ENCODE data around the gene BUB1B. TPM values are rescaled to one million over a fixed set of nuclear protein-coding genes. Genes with fewer than 3 reads are reported as not detected.
A peak's percentile ranks its signal among the peaks of the same experiment; 100 is the strongest.
"Not testable (repeated sequence)": the region's sequence is repeated elsewhere in the genome, so short reads cannot be mapped to it uniquely, and the experiment has no call there.

The BUB1B gene
- polyA plus RNA-seq, 1 donor (not counting 4 experiments of a cell fraction or from before 2014, with no cell fraction given): 19.7 TPM

GRCh38 chr15:40121911-40122638, 38.8 kb upstream of the BUB1B start:
- FAIRE-seq: no peak
- no peaks in the 10 kb centered on the region for H3K36me3 ChIP-seq (ENCODE audit: control insufficient read depth in 2 of 2, extremely low read depth in 1 of 2, insufficient read depth in 2 of 2, low read length in 2 of 2)
- no peak overlapping the region for H3K4me2 ChIP-seq (ENCODE audit: control insufficient read depth, extremely low read depth, insufficient read depth, low read depth, low read length)
- H3K27ac ChIP-seq (ENCODE audit: control insufficient read depth, insufficient read depth, low read length): no peak overlapping the region
- H3K27me3 ChIP-seq (ENCODE audit: control insufficient read depth, extremely low read depth, insufficient read depth, low read length): no peaks in the 10 kb centered on the region
- H3K4me3 ChIP-seq (ENCODE audit: control insufficient read depth in 2 of 3, extremely low read depth in 1 of 3, insufficient read depth in 2 of 3, low read depth in 1 of 3, low read length in 3 of 3): no peak overlapping the region
- H3K9me1 ChIP-seq (ENCODE audit: control insufficient read depth, extremely low read depth, insufficient read depth, low read length): no peaks in the 10 kb centered on the region
- no peaks in the 10 kb centered on the region for H3K9me3 ChIP-seq (ENCODE audit: control insufficient read depth, low read depth, low read length)
- peaks cover 20% of the 10 kb centered on the region for H3K4me1 ChIP-seq (ENCODE audit: control insufficient read depth, extremely low read depth, insufficient read depth, low read length)
- no peak for TF ChIP-seq EZH2 (IDR thresholded peaks at IDR 0.05; ENCODE audit: low read length)
- no peak for TF ChIP-seq CTCF (optimal IDR thresholded peaks at IDR 0.05 in 1 of 3, IDR thresholded peaks at IDR 0.05 in 1 of 3, conservative IDR thresholded peaks at IDR 0.05 in 1 of 3; ENCODE audit: extremely low read depth in 1 of 3, insufficient read depth in 2 of 3, low read length in 3 of 3)
- H2AFZ ChIP-seq (ENCODE audit: control insufficient read depth, low read length): no peak overlapping the region
- DNase-seq (ENCODE audit: low read depth, low spot score): no peak
- no peaks in the 10 kb centered on the region for H4K20me1 ChIP-seq (ENCODE audit: control insufficient read depth, extremely low read depth, insufficient read depth, low read length)
- dilution Hi-C loops (cut with MboI; ENCODE audit: extremely low pct_ligation_motif_present, low sequenced_read_pairs): no loop called here
- H3K9ac ChIP-seq (ENCODE audit: control insufficient read depth, extremely low read depth, insufficient read depth, low read length): no peak overlapping the region
- no peaks in the 10 kb centered on the region for H3K79me2 ChIP-seq (ENCODE audit: control insufficient read depth, insufficient read depth, low read length)

GRCh38 chr15:40122989-40123388, 37.9 kb upstream of the BUB1B start:
- H3K9ac ChIP-seq (ENCODE audit: control insufficient read depth, extremely low read depth, insufficient read depth, low read length); H3K4me3 ChIP-seq (ENCODE audit: control insufficient read depth in 2 of 3, extremely low read depth in 1 of 3, insufficient read depth in 2 of 3, low read depth in 1 of 3, low read length in 3 of 3); H3K36me3 ChIP-seq (ENCODE audit: control insufficient read depth in 2 of 2, extremely low read depth in 1 of 2, insufficient read depth in 2 of 2, low read length in 2 of 2); FAIRE-seq; H3K9me3 ChIP-seq (ENCODE audit: control insufficient read depth, low read depth, low read length); H3K79me2 ChIP-seq (ENCODE audit: control insufficient read depth, insufficient read depth, low read length); H2AFZ ChIP-seq (ENCODE audit: control insufficient read depth, low read length); H3K4me2 ChIP-seq (ENCODE audit: control insufficient read depth, extremely low read depth, insufficient read depth, low read depth, low read length); DNase-seq (ENCODE audit: low read depth, low spot score); dilution Hi-C loops (cut with MboI; ENCODE audit: extremely low pct_ligation_motif_present, low sequenced_read_pairs); H3K27me3 ChIP-seq (ENCODE audit: control insufficient read depth, extremely low read depth, insufficient read depth, low read length); H4K20me1 ChIP-seq (ENCODE audit: control insufficient read depth, extremely low read depth, insufficient read depth, low read length); H3K27ac ChIP-seq (ENCODE audit: control insufficient read depth, insufficient read depth, low read length); H3K9me1 ChIP-seq (ENCODE audit: control insufficient read depth, extremely low read depth, insufficient read depth, low read length): not testable (repeated sequence)
- peaks cover 19% of the 10 kb centered on the region for H3K4me1 ChIP-seq (ENCODE audit: control insufficient read depth, extremely low read depth, insufficient read depth, low read length)

GRCh38 chr15:40123863-40124262, 37.0 kb upstream of the BUB1B start:
- H3K4me2 ChIP-seq (ENCODE audit: control insufficient read depth, extremely low read depth, insufficient read depth, low read depth, low read length); H3K27ac ChIP-seq (ENCODE audit: control insufficient read depth, insufficient read depth, low read length); dilution Hi-C loops (cut with MboI; ENCODE audit: extremely low pct_ligation_motif_present, low sequenced_read_pairs); H3K9ac ChIP-seq (ENCODE audit: control insufficient read depth, extremely low read depth, insufficient read depth, low read length); H3K9me3 ChIP-seq (ENCODE audit: control insufficient read depth, low read depth, low read length); DNase-seq (ENCODE audit: low read depth, low spot score); H3K27me3 ChIP-seq (ENCODE audit: control insufficient read depth, extremely low read depth, insufficient read depth, low read length); H3K4me3 ChIP-seq (ENCODE audit: control insufficient read depth in 2 of 3, extremely low read depth in 1 of 3, insufficient read depth in 2 of 3, low read depth in 1 of 3, low read length in 3 of 3); H3K9me1 ChIP-seq (ENCODE audit: control insufficient read depth, extremely low read depth, insufficient read depth, low read length); H2AFZ ChIP-seq (ENCODE audit: control insufficient read depth, low read length); H3K36me3 ChIP-seq (ENCODE audit: control insufficient read depth in 2 of 2, extremely low read depth in 1 of 2, insufficient read depth in 2 of 2, low read length in 2 of 2); H3K79me2 ChIP-seq (ENCODE audit: control insufficient read depth, insufficient read depth, low read length); H4K20me1 ChIP-seq (ENCODE audit: control insufficient read depth, extremely low read depth, insufficient read depth, low read length): not testable (repeated sequence)
- peak; percentile 23 for FAIRE-seq
- H3K4me1 ChIP-seq (ENCODE audit: control insufficient read depth, extremely low read depth, insufficient read depth, low read length): peaks cover 11% of the 10 kb centered on the region

- H3K79me2 ChIP-seq (ENCODE audit: control insufficient read depth, insufficient read depth, low read length); H3K4me3 ChIP-seq (ENCODE audit: control insufficient read depth in 2 of 3, extremely low read depth in 1 of 3, insufficient read depth in 2 of 3, low read depth in 1 of 3, low read length in 3 of 3); H2AFZ ChIP-seq (ENCODE audit: control insufficient read depth, low read length); FAIRE-seq; H3K9me3 ChIP-seq (ENCODE audit: control insufficient read depth, low read depth, low read length); DNase-seq (ENCODE audit: low read depth, low spot score); dilution Hi-C loops (cut with MboI; ENCODE audit: extremely low pct_ligation_motif_present, low sequenced_read_pairs); H4K20me1 ChIP-seq (ENCODE audit: control insufficient read depth, extremely low read depth, insufficient read depth, low read length); H3K4me2 ChIP-seq (ENCODE audit: control insufficient read depth, extremely low read depth, insufficient read depth, low read depth, low read length); H3K27me3 ChIP-seq (ENCODE audit: control insufficient read depth, extremely low read depth, insufficient read depth, low read length); H3K27ac ChIP-seq (ENCODE audit: control insufficient read depth, insufficient read depth, low read length); H3K9me1 ChIP-seq (ENCODE audit: control insufficient read depth, extremely low read depth, insufficient read depth, low read length); H3K9ac ChIP-seq (ENCODE audit: control insufficient read depth, extremely low read depth, insufficient read depth, low read length); H3K4me1 ChIP-seq (ENCODE audit: control insufficient read depth, extremely low read depth, insufficient read depth, low read length); H3K36me3 ChIP-seq (ENCODE audit: control insufficient read depth in 2 of 2, extremely low read depth in 1 of 2, insufficient read depth in 2 of 2, low read length in 2 of 2): not testable (repeated sequence)
Measured at GRCh38 chr15:40124333-40124732, 36.5 kb upstream of the BUB1B start.

Data from keratinocyte (primary cell).